SK-N-DZ (cell line): ENCODE measurements around the gene UBA6. TPM values are rescaled to one million over a fixed set of nuclear protein-coding genes. Genes with fewer than 3 reads are reported as not detected.
A peak's percentile ranks its signal among the peaks of the same experiment; 100 is the strongest.
"Not testable (repeated sequence)": the region's sequence is repeated elsewhere in the genome, so short reads cannot be mapped to it uniquely, and the experiment has no call there.

Source experiments
- DNase-seq: peaks from one replicate; pipeline ENCODE4 v3.0.0-alpha.2; 2015; ENCODE audit warnings: low spot score
- polyA plus RNA-seq, 2 experiments: library from polyadenylated mRNA; depleted of rRNA; stranded (reverse); fragments of >200 nt; gene quantifications; 2 replicates each; pipeline ENCODE4 v1.2.3, GENCODE V29; 2014

The UBA6 gene
- polyA plus RNA-seq (2014; cell fraction: cytosol; rRNA removed): 50.4 and 118 TPM in 2 replicates
- 23.1 and 25.2 TPM in 2 replicates for polyA plus RNA-seq (2014; cell fraction: nucleus; rRNA removed)

- DNase-seq: peak; percentile 94
Measured at GRCh38 chr4:67700738-67701516, at the start of gene UBA6. TSS of gene UBA6 (minus strand) at chr4:67701155. CDS start at chr4:67701119, 36 bp downstream.

- no peak for DNase-seq
Measured at GRCh38 chr4:67750691-67751090, 49.7 kb upstream of the UBA6 start.

GRCh38 chr4:67749286-67749685 is 48.3 kb upstream of the UBA6 start:
- DNase-seq: no peak

- DNase-seq: peak; percentile 38
Measured at GRCh38 chr4:67746797-67747495, 46.0 kb upstream of the UBA6 start.

DNA sequence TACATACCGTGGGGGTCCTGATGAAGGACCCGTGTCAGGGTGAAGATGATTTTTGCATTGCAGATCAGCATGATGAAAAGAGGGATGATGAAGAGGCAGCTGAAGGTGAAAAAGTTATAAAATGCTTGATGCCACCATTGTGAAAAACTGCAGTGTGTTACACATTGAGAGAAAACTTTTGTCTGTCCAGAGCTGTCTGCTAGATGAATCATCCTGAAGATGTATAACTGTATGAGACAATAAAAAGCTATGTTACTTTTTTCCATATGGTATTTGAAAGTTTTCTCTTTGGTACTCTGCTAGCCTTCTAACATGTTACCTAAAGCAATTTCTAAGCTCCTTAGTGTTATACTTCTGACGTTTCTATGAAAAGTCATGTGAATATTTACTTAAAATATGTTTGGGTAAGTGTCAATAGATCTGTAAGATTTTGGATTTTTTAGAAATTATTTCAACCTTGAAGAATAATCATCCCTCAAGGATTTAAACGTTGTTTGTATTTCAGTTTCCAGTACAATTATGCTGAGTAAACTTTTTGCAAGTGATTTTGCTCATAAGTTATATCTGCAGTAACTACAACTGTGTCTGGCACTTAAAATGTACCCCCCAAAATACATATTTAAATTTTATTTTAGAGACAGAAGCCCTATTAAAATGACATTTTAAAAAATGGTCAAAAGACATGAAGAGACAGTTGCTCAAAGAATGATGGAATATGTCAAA is 43.8 kb upstream of the UBA6 start:
- DNase-seq: no peak

GRCh38 chr4:67743194-67743593 is 42.2 kb upstream of the UBA6 start:
- DNase-seq: no peak

DNA sequence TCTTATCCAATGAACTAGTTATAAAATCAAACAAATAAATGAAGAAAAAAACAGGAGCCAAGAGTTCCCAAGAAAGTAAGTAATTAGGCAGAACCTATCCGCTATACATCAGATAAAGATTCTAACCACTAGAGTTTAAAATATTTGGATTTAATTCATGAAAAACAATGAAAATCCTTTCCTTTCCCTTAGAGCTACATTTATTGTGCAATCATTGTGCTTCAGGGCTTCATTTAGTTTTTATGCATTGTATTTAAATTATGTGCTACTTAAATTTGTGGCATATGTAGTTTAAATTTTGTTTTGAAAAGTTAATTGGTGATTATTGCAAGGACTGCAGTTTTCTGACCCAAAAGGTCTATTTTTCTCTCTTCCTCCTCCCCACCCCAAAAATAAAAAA is 35.3 kb upstream of the UBA6 start:
- no peak for DNase-seq

DNA sequence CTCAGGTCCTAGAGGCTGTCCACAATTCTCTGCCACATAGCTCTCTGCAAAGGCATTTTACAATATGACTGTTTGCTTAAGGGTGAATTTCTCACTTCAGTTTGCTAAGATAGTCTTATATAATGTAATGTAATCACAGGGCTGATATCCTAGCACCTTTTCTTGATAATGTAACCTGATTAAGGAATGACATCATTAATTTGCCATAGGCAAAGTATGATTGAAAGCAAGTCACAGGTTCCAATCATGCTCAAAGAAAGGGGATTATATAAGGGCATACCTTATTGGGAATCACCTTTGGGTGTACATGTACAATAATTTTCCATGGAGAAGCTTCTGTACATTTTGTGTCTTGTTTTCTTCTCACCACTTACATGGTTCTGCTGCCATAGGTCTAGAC is 34.4 kb upstream of the UBA6 start:
- no peak for DNase-seq

DNA sequence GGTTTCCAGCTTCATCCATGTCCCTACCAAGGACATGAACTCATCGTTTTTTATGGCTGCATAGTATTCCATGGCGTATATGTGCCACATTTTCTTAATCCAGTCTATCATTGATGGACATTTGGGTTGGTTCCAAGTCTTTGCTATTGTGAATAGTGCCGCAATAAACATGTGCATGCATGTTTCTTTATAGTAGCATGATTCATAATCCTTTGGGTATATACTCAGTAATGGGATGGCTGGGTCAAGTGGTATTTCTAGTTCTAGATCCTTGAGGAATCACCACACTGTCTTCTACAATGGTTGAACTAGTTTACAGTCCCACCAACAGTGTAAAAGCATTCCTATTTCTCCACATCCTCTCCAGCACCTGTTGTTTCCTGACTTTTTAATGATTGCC is 29.6 kb upstream of the UBA6 start:
- not testable (repeated sequence) for DNase-seq

DNA sequence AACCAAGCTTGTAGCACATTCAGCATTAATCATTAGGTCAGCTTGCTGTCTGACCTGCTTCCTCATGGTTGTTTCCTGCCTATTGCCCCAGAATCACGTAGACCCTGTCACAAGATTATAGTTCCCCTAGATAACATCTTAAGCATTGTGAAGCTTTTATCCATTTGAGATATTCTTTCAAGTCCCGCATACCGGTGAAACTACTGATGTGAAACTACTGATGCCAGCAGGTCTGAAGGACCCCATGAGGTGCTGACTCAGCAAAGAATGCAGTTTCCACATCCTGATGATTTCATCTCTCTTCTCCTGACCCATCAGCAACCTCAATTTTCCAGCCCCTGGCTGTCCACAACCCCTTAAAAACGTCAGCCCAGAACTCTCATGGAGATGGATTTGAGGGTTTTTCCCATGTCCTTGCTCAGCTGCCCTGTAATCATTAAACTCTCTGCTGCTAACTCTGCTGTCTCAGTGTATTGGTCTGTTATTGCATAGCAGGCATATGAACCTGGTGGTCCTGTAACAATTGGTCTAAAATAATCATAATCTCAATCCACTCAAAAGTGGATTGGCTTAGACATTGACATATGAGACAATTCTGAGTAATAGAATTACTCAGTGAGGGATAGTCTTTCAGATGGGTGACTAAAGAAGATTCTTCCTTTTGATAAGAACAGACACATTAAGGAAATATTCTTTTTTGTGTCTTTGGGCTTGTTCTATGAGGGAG is 26.3 kb upstream of the UBA6 start:
- no peak for DNase-seq

DNA sequence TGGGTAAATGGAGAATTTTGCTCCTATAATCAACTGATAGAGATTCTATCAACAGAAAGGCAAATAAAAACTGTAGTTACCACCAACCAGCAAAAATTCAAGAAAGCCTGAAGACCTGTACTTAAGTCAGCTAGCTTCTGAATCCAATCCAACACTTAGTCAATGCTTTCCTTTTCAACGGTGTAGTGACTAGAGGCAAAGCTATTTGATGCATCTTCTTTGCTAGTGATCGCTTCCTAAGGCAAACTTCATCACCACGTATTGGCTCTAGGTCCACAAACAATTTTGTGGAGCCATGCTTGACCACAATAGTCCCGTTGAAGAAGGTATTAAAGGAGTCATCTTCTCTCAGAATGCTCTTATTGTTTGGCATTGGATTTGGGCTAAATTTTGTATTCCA is 25.0 kb upstream of the UBA6 start:
- no peak for DNase-seq

DNA sequence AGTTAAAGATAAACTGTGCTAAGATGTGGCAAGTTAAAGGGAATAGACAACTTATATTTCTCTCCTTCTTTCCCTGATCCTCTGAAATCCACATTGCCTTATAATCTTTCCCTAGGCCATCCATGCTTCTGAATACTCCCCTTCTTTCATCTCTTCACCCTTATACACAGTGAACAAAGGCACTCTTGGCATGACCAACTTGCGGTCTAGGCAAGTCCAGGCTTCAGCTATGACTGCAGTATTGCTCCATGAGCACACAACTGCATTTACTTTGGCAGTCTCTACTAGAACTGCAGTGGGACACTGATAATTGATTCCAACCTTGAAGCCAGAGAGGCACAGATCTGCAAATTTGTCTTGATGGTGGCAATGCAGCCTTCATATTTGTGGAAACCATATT is 24.2 kb upstream of the UBA6 start:
- DNase-seq: no peak

DNA sequence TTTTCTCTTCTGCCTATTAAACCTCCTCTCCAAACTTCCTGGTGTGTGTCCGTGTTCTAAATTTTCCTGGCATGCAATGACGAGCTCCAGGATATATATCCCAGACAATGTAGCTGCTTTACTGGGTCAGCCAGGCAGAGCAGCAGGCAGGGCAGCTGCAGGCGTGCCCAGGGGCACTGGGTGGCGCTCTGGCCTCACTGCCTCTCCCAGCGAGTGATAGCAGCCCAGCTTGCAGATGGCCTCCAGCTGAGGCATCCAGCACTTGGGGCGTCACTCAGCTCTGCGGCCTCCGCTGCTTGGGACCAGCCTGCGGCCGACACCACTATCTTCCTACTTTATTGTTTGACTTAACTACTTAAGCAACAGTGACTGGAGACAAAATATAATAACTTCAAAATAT is 23.0 kb upstream of the UBA6 start:
- no peak for DNase-seq

GRCh38 chr4:67723341-67723740 is 22.4 kb upstream of the UBA6 start:
- DNase-seq: no peak

GRCh38 chr4:67721770-67722597 is 21.0 kb upstream of the UBA6 start:
- no peak for DNase-seq

DNA sequence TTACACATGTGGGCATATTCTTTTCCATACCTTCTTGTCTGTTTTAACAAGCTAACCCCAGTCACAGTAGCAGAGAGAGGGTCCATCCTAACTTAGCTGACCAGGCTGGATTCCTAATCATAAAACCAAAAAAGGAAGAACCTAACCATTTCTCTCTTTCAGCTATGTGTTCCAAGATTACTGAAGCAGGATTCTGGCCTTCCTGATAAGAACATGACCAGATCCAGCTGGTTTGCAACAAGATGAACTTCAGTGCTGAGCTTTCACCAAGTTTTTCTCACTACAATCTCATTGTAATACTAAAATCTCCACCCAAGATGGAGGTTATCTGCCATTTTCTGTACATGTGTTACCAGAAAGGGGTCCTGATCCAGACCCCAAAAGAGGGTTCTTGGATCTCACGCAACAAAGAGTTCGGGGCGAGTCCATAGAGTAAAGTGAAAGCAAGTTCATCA is 20.4 kb upstream of the UBA6 start:
- DNase-seq: no peak

GRCh38 chr4:67719953-67720617 is 19.1 kb upstream of the UBA6 start:
- DNase-seq: no peak

GRCh38 chr4:67718848-67719247 is 17.9 kb upstream of the UBA6 start:
- no peak for DNase-seq

GRCh38 chr4:67717586-67717985 is 16.6 kb upstream of the UBA6 start:
- DNase-seq: no peak

- DNase-seq: no peak
Measured at GRCh38 chr4:67714955-67715354, 14.0 kb upstream of the UBA6 start.
